Smooth muscle cell (in vitro differentiated cells): ENCODE measurements around the gene SCAPER. TPM values are rescaled to one million over a fixed set of nuclear protein-coding genes. Genes with fewer than 3 reads are reported as not detected.

ENCODE experiments used
- DNase-seq: peaks from one replicate; lab custom pipeline; 2025; ENCODE audit not compliant: unreplicated experiment; lab: John Stamatoyannopoulos, UW
- H2AFZ ChIP-seq: fragments of 200-600 bp; sonication (generic); 2 replicates; pipeline ENCODE4 v1.6.0; 2016; ENCODE audit warnings: antibody characterized with exemption, low read depth, mild to moderate bottlenecking
- H3F3A ChIP-seq: fragments of 200-600 bp; sonication (generic); 2 replicates; pipeline ENCODE4 v1.6.0; 2017; ENCODE audit warnings: antibody characterized with exemption, low read depth
- H3K27ac ChIP-seq: fragments of 200-600 bp; sonication (generic); 2 replicates; pipeline ENCODE4 v1.5.1; 2016; ENCODE audit warnings: low read depth, mild to moderate bottlenecking
- H3K27me3 ChIP-seq: fragments of 200-600 bp; sonication (generic); 2 replicates; pipeline ENCODE4 v1.6.1; 2016; ENCODE audit warnings: low read depth, mild to moderate bottlenecking
- H3K36me3 ChIP-seq: fragments of 200-600 bp; sonication (generic); 2 replicates; pipeline ENCODE4 v1.5.1; 2016; ENCODE audit warnings: low read depth
- H3K4me1 ChIP-seq: fragments of 200-600 bp; sonication (generic); 2 replicates; pipeline ENCODE4 v1.5.1; 2016; ENCODE audit warnings: low read depth
- H3K4me2 ChIP-seq: fragments of 200-600 bp; sonication (generic); 2 replicates; pipeline ENCODE4 v1.6.0; 2016; ENCODE audit warnings: mild to moderate bottlenecking
- H3K4me3 ChIP-seq: fragments of 200-600 bp; sonication (generic); 2 replicates; pipeline ENCODE4 v1.5.1; 2016; ENCODE audit warnings: mild to moderate bottlenecking
- H3K79me2 ChIP-seq: fragments of 200-600 bp; sonication (generic); 2 replicates; pipeline ENCODE4 v1.6.0; 2016; ENCODE audit warnings: low read depth, mild to moderate bottlenecking
- H3K9ac ChIP-seq: fragments of 200-600 bp; sonication (generic); 2 replicates; pipeline ENCODE4 v1.6.0; 2016; ENCODE audit warnings: low read depth
- H3K9me3 ChIP-seq: fragments of 200-600 bp; sonication (generic); replicated peaks from 2 replicates; pipeline ENCODE4 v1.5.1; 2016; ENCODE audit warnings: low read depth
- H4K20me1 ChIP-seq: fragments of 200-600 bp; sonication (generic); 2 replicates; pipeline ENCODE4 v1.6.0; 2016; ENCODE audit warnings: low read depth
- WGBS: methylation state at CpG from one replicate; pipeline ENCODE4 v1.1.7; 2016; ENCODE audit warnings: low lambda C conversion rate; 5-methylcytosine and 5-hydroxymethylcytosine counted together
- polyA plus RNA-seq: library from polyadenylated mRNA; unstranded; fragments of >200 nt; fragmentation: Nextera tagmentation; extraction: Ambion mirVana; gene quantifications from 2 replicates; pipeline ENCODE4 v1.2.1, GENCODE V29; 2016
- total RNA-seq: library from RNA; depleted of rRNA; stranded (reverse); fragments of >200 nt; gene quantifications from 2 replicates; pipeline ENCODE4 v1.2.3, GENCODE V29; 2014
- TF ChIP-seq, protein P1 (sequence below): fragments of 200-600 bp; sonication (generic); IDR thresholded peaks from 2 replicates; pipeline ENCODE4 v1.5.1; 2017; ENCODE audit warnings: borderline replicate concordance, mild to moderate bottlenecking, antibody characterized with exemption; ENCODE audit not compliant: insufficient read depth, poor library complexity, severe bottlenecking

The SCAPER gene
- total and polyA plus RNA-seq, 2 experiments from 2014 or later: 6.6 to 34.3 TPM

DNA sequence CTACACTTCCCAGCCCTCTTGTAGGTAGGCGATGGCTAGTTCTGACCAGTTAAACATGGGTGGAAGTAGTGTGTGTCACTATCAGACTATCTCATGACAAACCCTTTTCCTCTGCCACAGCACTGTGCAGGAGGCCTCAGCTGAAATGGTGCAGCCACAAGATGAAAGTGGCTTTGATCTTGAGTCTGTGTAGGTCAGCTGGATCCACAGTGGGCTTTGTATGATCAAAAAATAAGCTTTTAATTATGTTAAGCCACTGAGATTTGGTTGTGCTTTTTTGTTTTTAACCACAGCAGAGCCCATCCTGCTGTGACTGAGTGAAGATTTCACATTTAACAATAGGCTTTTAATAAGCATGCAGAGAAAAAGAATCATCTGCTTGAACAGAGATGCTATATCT lies 46.1 kb upstream of the SCAPER start:
- TF ChIP-seq, protein P1, sequence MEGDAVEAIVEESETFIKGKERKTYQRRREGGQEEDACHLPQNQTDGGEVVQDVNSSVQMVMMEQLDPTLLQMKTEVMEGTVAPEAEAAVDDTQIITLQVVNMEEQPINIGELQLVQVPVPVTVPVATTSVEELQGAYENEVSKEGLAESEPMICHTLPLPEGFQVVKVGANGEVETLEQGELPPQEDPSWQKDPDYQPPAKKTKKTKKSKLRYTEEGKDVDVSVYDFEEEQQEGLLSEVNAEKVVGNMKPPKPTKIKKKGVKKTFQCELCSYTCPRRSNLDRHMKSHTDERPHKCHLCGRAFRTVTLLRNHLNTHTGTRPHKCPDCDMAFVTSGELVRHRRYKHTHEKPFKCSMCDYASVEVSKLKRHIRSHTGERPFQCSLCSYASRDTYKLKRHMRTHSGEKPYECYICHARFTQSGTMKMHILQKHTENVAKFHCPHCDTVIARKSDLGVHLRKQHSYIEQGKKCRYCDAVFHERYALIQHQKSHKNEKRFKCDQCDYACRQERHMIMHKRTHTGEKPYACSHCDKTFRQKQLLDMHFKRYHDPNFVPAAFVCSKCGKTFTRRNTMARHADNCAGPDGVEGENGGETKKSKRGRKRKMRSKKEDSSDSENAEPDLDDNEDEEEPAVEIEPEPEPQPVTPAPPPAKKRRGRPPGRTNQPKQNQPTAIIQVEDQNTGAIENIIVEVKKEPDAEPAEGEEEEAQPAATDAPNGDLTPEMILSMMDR: no peak
- WGBS: 59% methylated on average over 1 of the region's 1 CpG
- H3K4me3 ChIP-seq: no peak overlapping the region
- no peaks in the 10 kb centered on the region for H3K79me2 ChIP-seq
- H3K27me3 ChIP-seq: no peaks in the 10 kb centered on the region
- H3F3A ChIP-seq: no peaks in the 10 kb centered on the region
- no peak overlapping the region for H3K9ac ChIP-seq
- peaks cover 14% of the 10 kb centered on the region for H3K36me3 ChIP-seq
- H3K4me2 ChIP-seq: no peak overlapping the region
- H3K4me1 ChIP-seq: peaks cover 3% of the 10 kb centered on the region
- DNase-seq: no peak
- peak overlapping the region; percentile 11 for H3K27ac ChIP-seq
- no peaks in the 10 kb centered on the region for H4K20me1 ChIP-seq
- no peaks in the 10 kb centered on the region for H3K9me3 ChIP-seq
- H2AFZ ChIP-seq: no peak overlapping the region

DNA sequence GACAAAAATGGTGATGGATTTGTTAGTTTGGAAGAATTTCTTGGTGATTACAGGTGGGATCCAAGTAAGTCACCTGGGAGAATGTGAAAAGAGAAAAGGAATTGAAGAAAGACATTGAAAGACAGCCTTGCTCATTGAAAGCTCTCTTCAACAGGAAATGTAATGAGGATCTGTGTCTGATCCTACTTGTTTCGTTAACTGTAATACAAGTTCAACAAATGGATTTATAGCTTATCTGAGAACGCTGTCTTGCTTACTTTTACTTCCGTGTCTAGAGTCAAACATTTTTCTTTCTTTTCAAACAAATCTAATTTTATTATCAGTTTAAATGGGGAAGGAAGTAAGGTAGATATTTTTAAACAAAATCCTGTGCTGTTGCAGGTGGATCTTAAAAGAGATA lies 42.3 kb upstream of the SCAPER start:
- no peak overlapping the region for H3K27ac ChIP-seq
- H3K4me2 ChIP-seq: no peak overlapping the region
- H3K4me3 ChIP-seq: no peak overlapping the region
- H3K36me3 ChIP-seq: peaks cover 14% of the 10 kb centered on the region
- H3F3A ChIP-seq: no peaks in the 10 kb centered on the region
- H3K27me3 ChIP-seq: no peaks in the 10 kb centered on the region
- no peaks in the 10 kb centered on the region for H3K79me2 ChIP-seq
- peaks cover 3% of the 10 kb centered on the region for H3K4me1 ChIP-seq
- no peaks in the 10 kb centered on the region for H3K9me3 ChIP-seq
- H2AFZ ChIP-seq: no peak overlapping the region
- no peak for DNase-seq
- WGBS: 92% methylated on average over 3 of the region's 3 CpGs
- H3K9ac ChIP-seq: no peak overlapping the region
- H4K20me1 ChIP-seq: peaks cover 4% of the 10 kb centered on the region
- TF ChIP-seq, protein P1: no peak

DNA sequence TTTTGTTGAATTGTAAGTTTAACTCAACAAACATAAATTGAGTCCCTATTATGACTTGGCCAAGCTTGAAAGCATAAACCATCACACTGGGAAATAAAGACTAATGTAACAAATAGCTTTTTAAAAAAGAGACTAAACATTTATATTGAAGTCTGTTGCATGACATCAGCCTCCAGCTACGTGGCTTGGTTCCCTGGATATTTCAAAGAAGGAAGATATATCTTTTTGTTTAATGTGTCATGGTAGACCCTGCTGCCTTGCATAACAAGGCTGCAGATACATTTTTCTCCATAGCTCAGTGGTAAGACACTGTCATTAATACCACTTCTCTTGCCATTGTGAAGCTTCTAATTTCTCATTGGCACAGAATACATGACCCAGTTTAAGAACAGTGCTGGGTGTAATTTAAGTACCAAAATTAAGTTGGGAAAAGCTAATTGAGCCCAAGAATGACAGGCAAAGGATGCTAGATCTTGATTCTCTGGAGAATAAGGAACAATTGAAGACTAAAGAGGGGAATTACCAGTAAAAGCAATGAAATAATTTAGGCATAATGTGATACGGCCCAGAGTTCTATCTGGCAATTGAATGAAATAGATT lies 40.5 kb upstream of the SCAPER start:
- Histone ChIP-seq H3K4me2 (no peak overlapping the region), H3K79me2 (no peaks in the 10 kb centered on the region), H3K9me3 (no peaks in the 10 kb centered on the region), H3K4me1 (no peaks in the 10 kb centered on the region), H3K9ac (no peak overlapping the region), H3K27ac (no peak overlapping the region), H3K4me3 (no peak overlapping the region), H4K20me1 (peaks cover 7% of the 10 kb centered on the region), H3F3A (no peaks in the 10 kb centered on the region), H3K27me3 (no peaks in the 10 kb centered on the region), H2AFZ (no peak overlapping the region), H3K36me3 (peaks cover 14% of the 10 kb centered on the region)
- TF ChIP-seq, protein P1: no peak
- 91% methylated on average over 2 of the region's 2 CpGs for WGBS
- DNase-seq: no peak

DNA sequence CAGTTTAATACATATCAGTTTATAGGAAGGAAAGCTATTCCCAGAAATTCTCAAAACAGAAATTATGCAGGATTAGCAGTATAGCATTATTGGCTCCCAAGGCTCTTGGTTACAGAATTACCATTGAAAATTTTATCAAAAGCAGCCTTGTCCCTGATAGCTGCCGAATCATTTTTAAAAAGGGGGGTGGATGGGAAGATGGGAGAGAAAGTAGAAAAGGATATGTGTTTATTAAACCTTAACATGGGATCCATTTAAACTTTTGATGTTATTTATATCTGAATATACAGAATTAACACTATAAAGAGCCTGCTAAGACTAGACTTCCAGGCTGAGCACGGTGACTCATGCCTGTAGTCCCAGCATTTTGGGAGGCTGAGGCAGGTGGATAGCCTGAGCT lies 37.2 kb upstream of the SCAPER start:
- Histone ChIP-seq H3K27ac (no peak overlapping the region), H3F3A (no peaks in the 10 kb centered on the region), H2AFZ (no peak overlapping the region), H3K36me3 (no peaks in the 10 kb centered on the region), H3K9me3 (no peaks in the 10 kb centered on the region), H3K9ac (no peak overlapping the region), H4K20me1 (peaks cover 14% of the 10 kb centered on the region), H3K4me3 (no peak overlapping the region), H3K79me2 (no peaks in the 10 kb centered on the region), H3K27me3 (no peaks in the 10 kb centered on the region), H3K4me2 (no peak overlapping the region), H3K4me1 (no peaks in the 10 kb centered on the region)
- TF ChIP-seq, protein P1: no peak
- DNase-seq: no peak
- WGBS: 86% methylated on average over 2 of the region's 2 CpGs
